Naive thymus-derived CD4-positive, alpha-beta T cell (primary cell): Measurements from ENCODE around the gene TBX2. TPM values are rescaled to one million over a fixed set of nuclear protein-coding genes. Genes with fewer than 3 reads are reported as not detected.
A peak's percentile ranks its signal among the peaks of the same experiment; 100 is the strongest.

Experiments
- ATAC-seq: fragments of 150-1000 bp; cut with Tn5 transposase; 2 replicates; pipeline ENCODE4 v1.10.0; 2021; ENCODE audit warnings: mild to moderate bottlenecking, moderate library complexity
- CTCF ChIA-PET: fragments of 350-600 bp; sonication (Branson Sonifier 250); formaldehyde crosslinking; loops from one replicate; lab custom pipeline; 2021; ENCODE audit warnings: antibody characterized with exemption; lab: Charles Lee
- POLR2A ChIA-PET: fragments of 350-600 bp; sonication (Branson Sonifier 250); formaldehyde crosslinking; loops from one replicate; lab custom pipeline; 2021; ENCODE audit warnings: antibody characterized with exemption, inconsistent platforms; lab: Charles Lee
- DNase-seq, 9 donors: peaks; one replicate each; pipeline versions ENCODE4 v3.0.0 to v3.0.0-alpha.2; 2020 to 2022; ENCODE audit warnings: mixed read lengths in 1 of 9
- H3K27ac ChIP-seq: one replicate; pipeline ENCODE4 v1.7.0; 2013; ENCODE audit warnings: mild to moderate bottlenecking, low read depth, low read length, moderate library complexity
- H3K27me3 ChIP-seq, 2 donors: one replicate each; pipeline ENCODE4 v1.7.0; 2013; ENCODE audit warnings: low read length in 2 of 2, mild to moderate bottlenecking in 2 of 2, moderate library complexity in 2 of 2; ENCODE audit not compliant: control insufficient read depth in 2 of 2, insufficient read depth in 2 of 2
- H3K36me3 ChIP-seq, 3 experiments: 1 replicate in 2 of 3; 2 replicates in 1 of 3; pipeline ENCODE4 v1.7.0; 2013; ENCODE audit warnings: low read length in 3 of 3, mild to moderate bottlenecking in 3 of 3, moderate library complexity in 1 of 3; ENCODE audit not compliant: insufficient read depth in 3 of 3, control insufficient read depth in 2 of 3
- H3K4me1 ChIP-seq, 2 donors: one replicate each; pipeline ENCODE4 v1.7.0; 2013; ENCODE audit warnings: low read length in 2 of 2, mild to moderate bottlenecking in 2 of 2, moderate library complexity in 1 of 2; ENCODE audit not compliant: control insufficient read depth in 2 of 2, insufficient read depth in 2 of 2
- H3K4me3 ChIP-seq: 2 replicates; pipeline ENCODE4 v1.7.0; 2013; ENCODE audit warnings: mild to moderate bottlenecking, low read length
- H3K9me3 ChIP-seq, 3 experiments: 1 replicate in 2 of 3; 2 replicates in 1 of 3; pipeline ENCODE4 v1.7.0; 2013; ENCODE audit warnings: low read length in 3 of 3; ENCODE audit not compliant: control insufficient read depth in 2 of 3
- H3K27ac Mint-ChIP-seq, 9 donors: one replicate each; pipeline ENCODE4 v1.8.0; 2020 to 2022; ENCODE audit warnings: mixed read lengths in 9 of 9, mild to moderate bottlenecking in 8 of 9, moderate library complexity in 5 of 9, inconsistent platforms in 2 of 9
- H3K27me3 Mint-ChIP-seq, 5 donors: one replicate each; pipeline ENCODE4 v1.8.0; 2021 to 2022; ENCODE audit warnings: mixed read lengths in 5 of 5, mild to moderate bottlenecking in 1 of 5
- H3K36me3 Mint-ChIP-seq, 5 donors: one replicate each; pipeline ENCODE4 v1.8.0; 2020 to 2022; ENCODE audit warnings: mixed read lengths in 5 of 5, mild to moderate bottlenecking in 3 of 5, inconsistent platforms in 1 of 5
- H3K4me1 Mint-ChIP-seq, 7 donors: one replicate each; pipeline ENCODE4 v1.8.0; 2020 to 2022; ENCODE audit warnings: mixed read lengths in 7 of 7, mild to moderate bottlenecking in 3 of 7, inconsistent platforms in 1 of 7
- H3K4me3 Mint-ChIP-seq, 10 donors: one replicate each; pipeline ENCODE4 v1.8.0; 2020 to 2022; ENCODE audit warnings: mild to moderate bottlenecking in 10 of 10, mixed read lengths in 10 of 10, moderate library complexity in 6 of 10, inconsistent platforms in 2 of 10
- H3K9me3 Mint-ChIP-seq, 11 donors: one replicate each; pipeline ENCODE4 v1.8.0; 2020 to 2022; ENCODE audit warnings: mixed read lengths in 11 of 11, mild to moderate bottlenecking in 4 of 11, inconsistent platforms in 1 of 11, moderate library complexity in 1 of 11
- intact Hi-C, 2 donors: fragments of 100-400 bp; cut with micrococcal nuclease; formaldehyde crosslinking; loops; one replicate each; pipeline ENCODE4 v1.15.1; 2023
- polyA plus RNA-seq, 2 donors: library from polyadenylated mRNA; unstranded; fragments of 300-500 nt; fragmentation: Illumina TruSeq; gene quantifications; one replicate each; pipeline ENCODE4 v1.2.3, GENCODE V29; 2021
- total RNA-seq, 6 experiments: library from RNA in 5 of 6; stranded (reverse) in 5 of 6; gene quantifications; 1 replicate in 5 of 6; 2 replicates in 1 of 6; pipeline ENCODE4 v1.2.3 and lab custom pipeline; 2021 to 2026

The TBX2 gene
- total and polyA plus RNA-seq, 7 experiments from 2014 or later, result not detected

DNA sequence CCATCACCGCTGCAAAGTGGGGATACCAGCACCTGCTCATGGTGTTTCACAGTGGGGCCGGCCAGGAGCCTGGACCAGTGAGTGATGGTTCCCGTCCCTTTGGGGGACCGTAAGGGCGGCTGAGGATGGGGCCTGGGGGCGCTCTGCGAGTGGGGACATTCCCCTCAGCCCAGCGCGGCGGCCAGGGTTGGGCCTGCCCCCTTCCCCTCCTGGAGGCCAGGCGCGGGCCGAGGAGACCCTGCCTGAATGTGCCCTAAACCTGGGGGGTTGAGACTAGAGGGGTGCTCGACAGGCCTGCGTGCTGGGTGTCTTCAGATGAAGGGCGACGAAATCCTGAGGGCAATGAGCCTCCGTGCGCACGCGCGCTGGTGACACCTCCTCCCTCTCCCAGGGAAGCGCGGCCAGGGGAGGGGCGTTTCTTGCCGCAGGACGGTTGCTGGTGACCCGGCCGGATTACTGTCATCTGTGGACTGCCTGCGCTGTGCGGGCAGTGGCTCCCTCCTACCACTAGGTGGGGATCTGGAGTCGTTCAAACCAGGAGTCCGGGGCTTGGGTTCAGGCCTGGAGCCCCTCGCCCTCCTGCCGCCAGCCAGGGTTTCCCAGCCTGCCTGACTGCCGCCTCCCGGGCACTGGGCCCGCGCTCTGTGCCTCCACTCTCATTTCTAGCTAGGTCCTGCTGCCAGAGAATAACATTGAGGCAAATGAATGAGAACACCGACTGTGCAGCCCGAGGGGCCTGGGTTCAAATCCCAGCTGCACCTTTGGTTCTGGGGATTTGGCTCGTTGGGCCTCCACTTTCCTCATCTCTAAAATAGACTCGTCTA is 17.1 kb downstream of the TBX2 start:
- ATAC-seq (peak; percentile 52), DNase-seq (peak in 2 of 9 donors; percentile 46 to 60)
- intact Hi-C loops, result loop anchor here in 1 of 2 donors (1.0 to 10.0 kb wide), 3 partner anchors 135 to 421 kb away; no protein-coding TSS in a partner anchor
- Mint-ChIP-seq H3K9me3 (peaks cover 0 to 2% (median 0%) of the 10 kb centered on the region in 11 donors), H3K4me3 (peak overlapping the region in 3 of 10 donors; percentile 16 to 31 (median 20)), H3K27ac (no peak overlapping the region), H3K4me1 (peaks cover 0 to 8% (median 0%) of the 10 kb centered on the region in 7 donors), H3K27me3 (peaks cover 22 to 52% (median 27%) of the 10 kb centered on the region in 5 donors), H3K36me3 (no peaks in the 10 kb centered on the region)
- CTCF ChIA-PET, result no interaction called here
- POLR2A ChIA-PET, result no interaction called here
- no peaks in the 10 kb centered on the region for H3K27me3 ChIP-seq
- no peaks in the 10 kb centered on the region for H3K4me1 ChIP-seq
- H3K27ac ChIP-seq, result no peak overlapping the region
- H3K36me3 ChIP-seq, result no peaks in the 10 kb centered on the region
- no peaks in the 10 kb centered on the region for H3K9me3 ChIP-seq
- H3K4me3 ChIP-seq, result no peak overlapping the region

DNA sequence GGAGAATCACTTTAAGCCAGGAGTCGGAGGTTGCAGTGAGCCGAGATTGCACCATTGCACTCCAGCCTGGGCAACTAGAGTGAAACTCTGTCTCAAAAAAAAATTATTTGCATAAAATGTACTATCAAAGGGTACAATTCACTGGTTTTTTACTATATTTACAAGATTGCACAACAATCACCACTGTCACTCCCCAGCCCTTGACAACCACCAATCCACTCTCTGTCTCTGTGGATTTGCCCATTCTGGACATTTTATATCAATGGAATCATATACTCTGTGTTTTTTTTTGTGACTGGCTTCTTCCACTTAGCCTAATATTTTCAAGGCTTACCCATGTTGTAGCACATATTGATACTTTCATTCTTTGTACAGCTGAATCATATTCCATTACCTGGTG is 18.8 kb downstream of the TBX2 start:
- Mint-ChIP-seq H3K27ac (no peak overlapping the region), H3K27me3 (peaks cover 33 to 58% (median 40%) of the 10 kb centered on the region in 5 donors), H3K4me3 (no peak overlapping the region), H3K9me3 (peaks cover 0 to 2% (median 0%) of the 10 kb centered on the region in 11 donors), H3K36me3 (no peaks in the 10 kb centered on the region), H3K4me1 (peaks cover 0 to 5% (median 0%) of the 10 kb centered on the region in 7 donors)
- Histone ChIP-seq H3K36me3 (no peaks in the 10 kb centered on the region), H3K9me3 (no peaks in the 10 kb centered on the region), H3K4me1 (no peaks in the 10 kb centered on the region), H3K4me3 (no peak overlapping the region), H3K27ac (no peak overlapping the region), H3K27me3 (no peaks in the 10 kb centered on the region)
- ATAC-seq, result no peak
- no peak for DNase-seq
- CTCF ChIA-PET, result interaction anchor here (0.8 kb wide), 1 partner anchor 135 kb away, joined by 3 read pairs; no protein-coding TSS in a partner anchor
- intact Hi-C loops, result loop anchor here in 1 of 2 donors (10.0 kb wide), 1 partner anchor 284 kb away; no protein-coding TSS in a partner anchor
- POLR2A ChIA-PET, result no interaction called here

DNA sequence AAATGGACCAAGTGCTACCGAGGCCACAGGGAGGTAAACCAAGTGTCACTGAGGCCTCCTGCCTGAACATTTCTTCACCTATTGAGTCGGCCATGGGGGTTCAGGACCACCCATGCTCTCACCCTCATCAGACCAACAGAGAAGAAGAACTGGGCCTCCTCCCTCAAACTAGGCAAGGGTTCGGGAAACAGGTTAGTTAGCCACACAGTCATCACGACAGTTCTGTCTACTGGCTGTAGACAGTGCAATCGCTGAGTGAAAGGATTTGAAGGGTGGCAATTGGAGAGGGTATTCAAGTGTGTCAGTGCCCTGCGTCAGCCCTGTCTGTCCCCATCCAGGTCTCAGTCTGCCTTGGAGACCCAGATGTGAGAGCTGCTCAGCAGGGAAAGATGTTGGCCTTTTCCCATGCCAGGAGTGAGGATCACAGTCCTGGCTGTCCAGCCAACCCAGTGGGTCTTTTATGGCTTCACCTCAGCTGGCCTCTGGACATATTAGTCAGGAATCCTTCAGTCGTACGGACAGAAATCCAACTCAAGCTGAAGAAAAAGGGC is 19.9 kb downstream of the TBX2 start:
- Histone ChIP-seq H3K4me3 (no peak overlapping the region), H3K27me3 (no peaks in the 10 kb centered on the region), H3K27ac (no peak overlapping the region), H3K36me3 (no peaks in the 10 kb centered on the region), H3K9me3 (no peaks in the 10 kb centered on the region), H3K4me1 (no peaks in the 10 kb centered on the region)
- CTCF ChIA-PET, result no interaction called here
- Mint-ChIP-seq H3K36me3 (no peaks in the 10 kb centered on the region), H3K9me3 (peaks cover 0 to 2% (median 0%) of the 10 kb centered on the region in 11 donors), H3K4me1 (peaks cover 0 to 4% (median 0%) of the 10 kb centered on the region in 7 donors), H3K27ac (no peak overlapping the region), H3K4me3 (no peak overlapping the region), H3K27me3 (peaks cover 37 to 58% (median 42%) of the 10 kb centered on the region in 5 donors)
- POLR2A ChIA-PET, result no interaction called here
- no peak for ATAC-seq
- DNase-seq, result no peak
- intact Hi-C loops, result loop anchor here in 1 of 2 donors (10.0 kb wide), 1 partner anchor 285 kb away; no protein-coding TSS in a partner anchor

- Histone ChIP-seq H3K36me3 (no peaks in the 10 kb centered on the region), H3K4me1 (no peaks in the 10 kb centered on the region), H3K27me3 (no peaks in the 10 kb centered on the region), H3K9me3 (no peaks in the 10 kb centered on the region), H3K27ac (no peak overlapping the region), H3K4me3 (no peak overlapping the region)
- Mint-ChIP-seq H3K36me3 (no peaks in the 10 kb centered on the region), H3K27ac (no peak overlapping the region), H3K9me3 (peaks cover 0 to 2% (median 0%) of the 10 kb centered on the region in 11 donors), H3K4me3 (no peak overlapping the region), H3K27me3 (peaks cover 37 to 62% (median 46%) of the 10 kb centered on the region in 5 donors), H3K4me1 (peaks cover 0 to 4% (median 0%) of the 10 kb centered on the region in 7 donors)
- ChIA-PET CTCF (interaction anchor here (1.0 kb wide), 1 partner anchor 700 kb away, joined by 3 read pairs; no protein-coding TSS in a partner anchor), POLR2A (no interaction called here)
- no peak for ATAC-seq
- intact Hi-C loops, result no loop called here
- no peak for DNase-seq
These were observed 20.4 kb downstream of the TBX2 start for GRCh38 chr17:61420052-61420451.

- Histone ChIP-seq H3K4me3 (no peak overlapping the region), H3K9me3 (no peaks in the 10 kb centered on the region), H3K27ac (no peak overlapping the region), H3K4me1 (no peaks in the 10 kb centered on the region), H3K27me3 (no peaks in the 10 kb centered on the region), H3K36me3 (no peaks in the 10 kb centered on the region)
- no peak overlapping the region for H3K27ac Mint-ChIP-seq
- CTCF ChIA-PET, result interaction anchor here (1.0 to 1.3 kb wide), 2 partner anchors 9 to 701 kb away, joined by 3 to 5 read pairs; no protein-coding TSS in a partner anchor
- POLR2A ChIA-PET, result no interaction called here
- intact Hi-C loops, result no loop called here
- no peak for DNase-seq
- H3K36me3 Mint-ChIP-seq, result no peaks in the 10 kb centered on the region
- peaks cover 42 to 70% (median 52%) of the 10 kb centered on the region in 5 donors for H3K27me3 Mint-ChIP-seq
- ATAC-seq, result no peak
- H3K9me3 Mint-ChIP-seq, result peaks cover 0 to 2% (median 0%) of the 10 kb centered on the region in 11 donors
- no peak overlapping the region for H3K4me3 Mint-ChIP-seq
- peaks cover 0 to 4% (median 0%) of the 10 kb centered on the region in 7 donors for H3K4me1 Mint-ChIP-seq
These were observed 21.2 kb downstream of the TBX2 start for GRCh38 chr17:61420745-61421398.

- ATAC-seq (no peak), DNase-seq (no peak)
- Histone ChIP-seq H3K27ac (no peak overlapping the region), H3K27me3 (no peaks in the 10 kb centered on the region), H3K36me3 (no peaks in the 10 kb centered on the region), H3K4me3 (no peak overlapping the region), H3K9me3 (no peaks in the 10 kb centered on the region), H3K4me1 (no peaks in the 10 kb centered on the region)
- ChIA-PET POLR2A (no interaction called here), CTCF (interaction anchor here (1.3 kb wide), 1 partner anchor 9 kb away, joined by 5 read pairs; no protein-coding TSS in a partner anchor)
- Mint-ChIP-seq H3K27me3 (peaks cover 45 to 73% (median 51%) of the 10 kb centered on the region in 5 donors), H3K4me1 (peaks cover 0 to 4% (median 0%) of the 10 kb centered on the region in 7 donors), H3K9me3 (no peaks in the 10 kb centered on the region), H3K4me3 (no peak overlapping the region), H3K36me3 (no peaks in the 10 kb centered on the region), H3K27ac (no peak overlapping the region)
- intact Hi-C loops, result no loop called here
These were observed 21.8 kb downstream of the TBX2 start for GRCh38 chr17:61421460-61421859.
